Loucy (cell line): ENCODE data around the gene ULK1.

Experiments
- H2AFZ ChIP-seq: fragments of 200-600 bp; sonication (generic); 2 replicates; pipeline ENCODE4 v1.6.0; 2016; ENCODE audit warnings: antibody characterized with exemption, mild to moderate bottlenecking, low read length, moderate library complexity
- H3F3A ChIP-seq: fragments of 200-600 bp; 2 replicates; pipeline ENCODE4 v1.6.0; 2016; ENCODE audit warnings: antibody characterized with exemption, low read depth, mild to moderate bottlenecking
- H3K27me3 ChIP-seq: fragments of 200-600 bp; sonication (generic); 2 replicates; pipeline ENCODE4 v1.6.1; 2014; ENCODE audit warnings: low read length, mild to moderate bottlenecking; ENCODE audit not compliant: insufficient read depth, poor library complexity, severe bottlenecking
- H3K36me3 ChIP-seq: fragments of 200-600 bp; sonication (generic); 2 replicates; pipeline ENCODE4 v1.6.1; 2016; ENCODE audit warnings: low read length; ENCODE audit not compliant: insufficient read depth
- H3K4me1 ChIP-seq: fragments of 200-600 bp; sonication (generic); 2 replicates; pipeline ENCODE4 v1.5.1; 2014; ENCODE audit warnings: low read length, mild to moderate bottlenecking; ENCODE audit not compliant: insufficient read depth, poor library complexity, severe bottlenecking
- H3K4me2 ChIP-seq: fragments of 200-600 bp; sonication (generic); 2 replicates; pipeline ENCODE4 v1.6.0; 2014; ENCODE audit warnings: antibody characterized with exemption, low read length, low read depth, mild to moderate bottlenecking; ENCODE audit not compliant: poor library complexity, severe bottlenecking
- H3K4me3 ChIP-seq: fragments of 200-600 bp; sonication (generic); 2 replicates; pipeline ENCODE4 v1.5.1; 2014; ENCODE audit warnings: low read length, mild to moderate bottlenecking, mixed read lengths; ENCODE audit not compliant: poor library complexity, severe bottlenecking
- H3K79me2 ChIP-seq: fragments of 200-600 bp; sonication (generic); 2 replicates; pipeline ENCODE4 v1.6.1; 2014; ENCODE audit warnings: low read length; ENCODE audit not compliant: insufficient read depth
- H3K9ac ChIP-seq: fragments of 200-600 bp; sonication (generic); 2 replicates; pipeline ENCODE4 v1.6.0; 2014; ENCODE audit warnings: mild to moderate bottlenecking, low read depth, low read length, moderate library complexity; ENCODE audit not compliant: poor library complexity, severe bottlenecking
- H3K9me2 ChIP-seq: fragments of 200-600 bp; sonication (generic); replicated peaks from 2 replicates; pipeline ENCODE4 v1.6.1; 2016; ENCODE audit warnings: low read depth, low read length, mixed read lengths
- H3K9me3 ChIP-seq: fragments of 200-600 bp; sonication (generic); 2 replicates; pipeline ENCODE4 v1.6.1; 2014; ENCODE audit warnings: mild to moderate bottlenecking, antibody characterized with exemption, low read length, low read depth; ENCODE audit not compliant: insufficient read depth
- H4K20me1 ChIP-seq: fragments of 200-600 bp; sonication (generic); 2 replicates; pipeline ENCODE4 v1.6.0; 2014; ENCODE audit warnings: antibody characterized with exemption, low read length, mild to moderate bottlenecking; ENCODE audit not compliant: insufficient read depth, poor library complexity, severe bottlenecking
- CTCF ChIP-seq: fragments of 200-600 bp; sonication (generic); conservative IDR thresholded peaks from 2 replicates; pipeline ENCODE4 v1.5.1; 2014; ENCODE audit warnings: mild to moderate bottlenecking, antibody characterized with exemption, low read length
- EZH2phosphoT487 ChIP-seq: fragments of 200-600 bp; IDR thresholded peaks from 2 replicates; pipeline ENCODE4 v1.6.1; 2018; ENCODE audit warnings: antibody characterized with exemption, mild to moderate bottlenecking, moderate library complexity, borderline replicate concordance

ULK1 gene

GRCh38 chr12:131922772-131923171, 28.4 kb downstream of the ULK1 start:
- Histone ChIP-seq H3K9me2 (no peaks in the 10 kb centered on the region), H3K4me1 (no peaks in the 10 kb centered on the region), H3K4me3 (no peak overlapping the region), H3K36me3 (peaks cover 22% of the 10 kb centered on the region; the same call in 1 of the 2 replicates), H4K20me1 (no peaks in the 10 kb centered on the region), H3K79me2 (no peaks in the 10 kb centered on the region), H3F3A (no peaks in the 10 kb centered on the region), H3K9ac (no peak overlapping the region), H3K4me2 (no peak overlapping the region), H3K9me3 (no peaks in the 10 kb centered on the region), H2AFZ (no peak overlapping the region), H3K27me3 (no peaks in the 10 kb centered on the region)
- TF ChIP-seq EZH2phosphoT487 (no peak), CTCF (no peak)

- Histone ChIP-seq H2AFZ (no peak overlapping the region), H3K36me3 (peaks cover 22% of the 10 kb centered on the region; the same call in 1 of the 2 replicates), H3K9ac (no peak overlapping the region), H3K4me2 (no peak overlapping the region), H3K79me2 (no peaks in the 10 kb centered on the region), H3K4me3 (no peak overlapping the region), H3F3A (no peaks in the 10 kb centered on the region), H4K20me1 (no peaks in the 10 kb centered on the region), H3K4me1 (peaks cover under 1% of the 10 kb centered on the region), H3K9me3 (no peaks in the 10 kb centered on the region), H3K27me3 (no peaks in the 10 kb centered on the region), H3K9me2 (no peaks in the 10 kb centered on the region)
- TF ChIP-seq CTCF (no peak), EZH2phosphoT487 (no peak)
Observed at GRCh38 chr12:131923260-131923659, 28.8 kb downstream of the ULK1 start.

- H3K4me2 ChIP-seq: no peak overlapping the region
Observed at GRCh38 chr12:131927110-131928079, 33.0 kb downstream of the ULK1 start.

More at GRCh38 chr12:131927110-131928079, 33.0 kb downstream of the ULK1 start:
- no peak overlapping the region for H3K9ac ChIP-seq
- H4K20me1 ChIP-seq: peaks cover 12% of the 10 kb centered on the region
- no peaks in the 10 kb centered on the region for H3K9me2 ChIP-seq
- no peaks in the 10 kb centered on the region for H3K9me3 ChIP-seq
- no peak overlapping the region for H3K4me3 ChIP-seq
- no peak for TF ChIP-seq EZH2phosphoT487
- TF ChIP-seq CTCF: no peak
- no peaks in the 10 kb centered on the region for H3K27me3 ChIP-seq
- H3K79me2 ChIP-seq: peaks cover 29% of the 10 kb centered on the region
- no peak overlapping the region for H2AFZ ChIP-seq
- peaks cover 8% of the 10 kb centered on the region; the same call in 1 of the 2 replicates for H3K36me3 ChIP-seq
- H3K4me1 ChIP-seq: peaks cover 13% of the 10 kb centered on the region
- H3F3A ChIP-seq: no peaks in the 10 kb centered on the region
